HG02763 (cell line): ENCODE results near the gene DHX8.
"Not testable (repeated sequence)": the region's sequence is repeated elsewhere in the genome, so short reads cannot be mapped to it uniquely, and the experiment has no call there.

Source experiments
- ATAC-seq: cut with Tn5 transposase; IDR thresholded peaks from one replicate; pipeline ENCODE4 v1.9.1; 2021; ENCODE audit warnings: mild to moderate bottlenecking, moderate library complexity; ENCODE audit not compliant: unreplicated experiment

DHX8 gene

DNA sequence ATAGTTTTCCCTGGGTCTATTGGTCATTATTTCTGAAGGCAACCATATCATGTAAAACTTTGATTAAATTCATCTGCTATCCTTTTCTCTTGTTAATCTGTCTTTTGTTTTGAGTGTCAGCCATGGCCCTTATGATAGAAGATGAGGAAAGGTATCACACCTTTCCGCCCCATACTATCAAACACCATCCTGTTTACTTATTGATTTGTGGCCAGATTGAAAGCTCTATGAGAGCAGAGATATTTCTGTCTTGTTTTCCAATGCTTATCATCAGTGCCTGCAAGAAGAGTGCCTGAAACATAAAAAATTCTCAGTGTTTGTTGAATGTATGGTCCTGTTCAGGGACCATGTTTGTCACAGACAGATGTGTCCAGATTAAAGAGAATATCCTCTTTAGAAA, 22.6 kb upstream of the DHX8 start:
- no peak for ATAC-seq

DNA sequence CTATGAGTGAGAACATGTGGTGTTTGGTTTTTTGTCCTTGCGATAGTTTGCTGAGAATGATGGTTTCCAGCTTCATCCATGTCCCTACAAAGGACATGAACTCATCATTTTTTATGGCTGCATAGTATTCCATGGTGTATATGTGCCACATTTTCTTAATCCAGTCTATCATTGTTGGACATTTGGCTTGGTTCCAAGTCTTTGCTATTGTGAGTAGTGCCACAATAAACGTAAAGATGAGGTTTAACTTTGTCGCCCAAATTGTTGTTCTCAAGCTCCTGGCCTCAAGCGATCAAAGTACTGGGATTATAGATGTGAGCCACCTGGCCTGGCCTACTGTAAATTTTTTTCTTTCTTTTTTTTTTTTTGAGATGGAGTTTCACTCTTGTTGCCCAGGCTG, 21.2 kb upstream of the DHX8 start:
- not testable (repeated sequence) for ATAC-seq

DNA sequence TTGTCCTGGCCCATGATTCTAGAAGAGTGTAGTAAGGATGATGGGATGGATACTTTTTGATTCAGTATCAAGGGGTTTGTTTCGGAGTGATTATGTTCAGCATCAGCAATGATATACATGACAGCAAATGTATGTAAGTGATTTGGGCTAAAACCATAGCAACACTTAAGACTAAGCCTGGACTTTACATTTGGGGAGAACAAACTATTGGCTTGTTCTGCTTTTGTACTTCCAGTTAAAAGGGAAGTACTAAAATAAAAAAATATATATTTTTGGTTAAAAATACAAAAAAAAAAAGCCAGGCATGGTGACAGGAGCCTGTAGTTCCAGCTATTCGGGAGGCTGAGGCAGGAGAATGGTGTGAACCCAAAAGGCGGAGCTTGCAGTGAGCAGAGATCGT, 20.5 kb upstream of the DHX8 start:
- ATAC-seq, result no peak

DNA sequence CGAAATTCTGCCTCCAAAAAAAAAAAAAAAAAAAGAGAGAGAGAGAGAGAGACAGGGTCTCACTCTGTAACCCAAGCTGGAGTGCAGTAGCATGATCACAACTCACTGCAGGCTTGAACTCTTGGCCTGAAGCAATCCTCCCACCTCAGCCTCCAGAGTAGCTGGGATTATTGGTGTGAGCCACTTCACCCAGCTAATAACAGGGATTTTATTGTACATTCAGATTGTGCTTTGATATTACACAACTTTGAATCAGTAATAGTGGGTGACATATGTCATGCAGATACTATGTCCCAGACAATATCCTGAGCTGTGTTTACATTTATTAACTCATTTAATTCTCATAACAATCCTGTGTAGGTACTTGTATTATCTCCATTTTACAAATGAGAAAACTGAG, 19.7 kb upstream of the DHX8 start:
- no peak for ATAC-seq

DNA sequence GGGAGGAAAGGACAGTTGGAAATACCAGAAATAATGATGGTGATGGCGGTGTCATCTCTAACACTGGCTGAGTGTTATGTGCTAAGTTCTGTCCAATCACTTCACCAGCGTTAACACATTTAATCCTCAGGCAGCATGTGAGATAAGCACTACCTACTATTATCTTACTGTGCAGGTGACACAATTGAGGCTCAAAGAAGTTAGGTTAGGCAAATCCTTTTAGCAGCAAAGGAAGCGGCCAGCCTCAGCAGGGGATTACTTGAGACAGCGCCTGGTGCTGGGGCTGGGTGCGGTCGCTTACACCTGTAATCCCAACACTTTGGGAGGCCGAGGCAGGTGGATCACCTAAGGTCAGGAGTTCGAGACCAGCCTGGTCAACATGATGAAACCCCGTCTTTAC, 18.7 kb upstream of the DHX8 start:
- no peak for ATAC-seq

DNA sequence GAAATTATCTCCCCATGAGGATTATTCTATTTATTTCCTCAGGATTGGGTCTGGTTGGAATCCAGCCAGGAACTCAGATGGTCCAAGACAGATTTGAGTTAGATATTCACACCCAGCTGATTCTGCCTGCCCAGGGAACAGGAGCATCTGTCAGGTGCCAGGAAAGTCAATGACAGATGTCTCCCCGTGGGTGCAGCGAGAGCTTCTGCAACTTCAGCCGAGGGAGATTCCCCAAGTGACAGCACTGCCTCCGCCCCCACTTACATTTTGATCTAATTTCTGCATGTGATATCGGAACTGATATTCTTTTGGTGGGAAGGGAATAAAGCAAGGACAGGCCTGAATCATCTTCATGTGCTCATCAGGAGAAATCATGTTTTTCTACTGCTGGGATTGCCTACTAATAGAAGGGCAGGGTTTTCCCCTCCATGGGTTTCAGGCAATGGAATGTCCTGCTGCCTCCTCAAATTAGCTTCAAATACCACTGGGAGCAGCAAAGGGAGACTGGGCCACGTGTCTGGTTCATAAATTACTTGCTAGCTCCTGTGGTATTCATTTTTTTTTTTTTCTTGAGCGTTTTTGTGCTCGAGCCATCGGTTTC, 15.7 kb upstream of the DHX8 start:
- no peak for ATAC-seq

DNA sequence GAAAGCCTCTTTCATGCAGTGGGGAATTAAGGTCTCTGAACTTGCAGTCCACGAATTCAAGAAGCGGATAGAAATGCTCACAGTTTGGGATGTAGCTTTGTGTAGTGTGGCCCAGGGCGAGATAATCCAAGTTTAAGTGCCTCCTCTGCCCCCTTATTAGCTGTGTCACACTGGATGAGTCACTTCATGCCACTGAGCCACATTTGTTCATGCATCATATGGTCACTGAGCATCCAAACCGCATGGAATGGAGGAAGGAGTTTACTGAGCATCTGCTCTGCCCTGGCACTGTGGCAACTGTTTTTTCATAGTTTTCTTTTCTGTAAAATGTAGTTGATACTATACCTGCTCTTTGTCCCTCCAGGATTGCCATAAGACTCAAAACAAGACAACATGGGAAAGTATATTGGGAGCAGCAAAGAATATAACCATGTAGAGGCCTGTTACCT, 15.1 kb upstream of the DHX8 start:
- ATAC-seq, result no peak

DNA sequence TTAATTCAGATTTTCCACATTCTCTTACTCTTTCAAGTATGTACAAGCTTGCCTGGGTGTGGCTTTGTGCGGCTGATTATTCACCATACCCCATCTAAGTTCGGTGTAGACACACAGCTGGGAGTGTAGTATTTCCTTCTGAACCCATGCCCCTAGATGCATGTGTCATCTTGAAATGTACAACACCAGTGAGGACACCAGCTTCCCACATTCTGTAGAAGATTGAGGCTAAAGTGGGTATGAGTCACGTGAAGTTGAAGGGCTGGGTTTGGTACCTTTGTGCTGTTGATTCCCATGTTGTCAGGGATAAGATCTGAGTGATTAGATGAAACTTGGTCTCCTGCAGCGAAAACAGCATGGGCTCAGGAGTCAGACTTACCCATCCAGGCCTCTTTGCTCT, 14.6 kb upstream of the DHX8 start:
- no peak for ATAC-seq

DNA sequence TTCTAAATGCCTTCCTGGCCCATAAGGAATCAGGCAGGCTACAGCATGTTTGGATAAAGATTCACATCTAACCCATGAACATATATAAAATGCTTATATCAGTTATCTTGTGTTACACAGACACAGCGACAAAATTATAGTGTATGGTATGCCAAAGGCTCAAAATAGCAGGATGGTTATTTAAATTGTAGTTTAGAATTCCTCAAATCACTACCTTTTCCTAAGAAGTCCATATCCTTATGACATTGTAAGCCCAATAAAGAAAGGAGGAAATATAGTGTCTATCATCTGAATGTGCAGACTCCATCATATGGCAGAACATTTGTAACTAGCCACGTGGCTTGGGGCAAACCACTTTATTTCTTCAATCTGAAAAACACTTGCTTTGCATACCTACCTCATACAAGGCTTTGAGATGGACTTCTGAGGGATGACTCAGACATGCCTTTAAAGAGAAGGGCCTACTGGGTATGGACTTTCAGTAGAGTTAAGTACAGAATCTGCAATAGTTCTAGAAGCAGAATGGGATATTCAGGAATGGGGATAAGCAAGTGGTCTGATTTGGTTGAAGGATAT, 12.1 kb upstream of the DHX8 start:
- no peak for ATAC-seq

DNA sequence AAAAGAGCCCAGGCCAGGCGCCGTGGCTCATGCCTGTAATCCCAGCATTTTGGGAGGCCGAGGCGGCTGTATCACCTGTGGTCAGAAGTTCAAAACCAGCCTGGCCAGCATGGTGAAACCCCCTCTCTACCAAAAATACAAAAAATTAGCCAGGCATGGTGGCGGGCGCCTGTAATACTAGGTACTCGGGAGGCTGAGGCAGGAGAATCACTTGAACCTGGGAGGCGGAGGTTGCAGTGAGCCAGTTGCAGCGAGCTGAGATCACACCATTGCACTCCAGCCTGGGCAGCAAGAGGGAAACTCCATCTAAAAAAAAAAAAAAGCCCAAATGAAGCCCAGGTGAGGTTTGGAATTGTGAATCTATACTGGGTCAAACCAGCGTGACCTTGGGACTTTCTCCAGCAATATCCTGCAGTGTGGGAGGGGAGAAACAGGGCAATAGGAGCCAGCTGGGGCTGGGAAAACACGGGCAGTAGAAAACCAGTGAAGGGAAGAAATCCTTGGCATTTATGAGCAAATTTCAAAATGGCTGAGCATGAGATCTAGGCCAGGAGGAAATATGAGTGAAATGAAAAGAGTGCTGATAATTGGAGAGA, 8.2 kb upstream of the DHX8 start:
- ATAC-seq, result no peak

DNA sequence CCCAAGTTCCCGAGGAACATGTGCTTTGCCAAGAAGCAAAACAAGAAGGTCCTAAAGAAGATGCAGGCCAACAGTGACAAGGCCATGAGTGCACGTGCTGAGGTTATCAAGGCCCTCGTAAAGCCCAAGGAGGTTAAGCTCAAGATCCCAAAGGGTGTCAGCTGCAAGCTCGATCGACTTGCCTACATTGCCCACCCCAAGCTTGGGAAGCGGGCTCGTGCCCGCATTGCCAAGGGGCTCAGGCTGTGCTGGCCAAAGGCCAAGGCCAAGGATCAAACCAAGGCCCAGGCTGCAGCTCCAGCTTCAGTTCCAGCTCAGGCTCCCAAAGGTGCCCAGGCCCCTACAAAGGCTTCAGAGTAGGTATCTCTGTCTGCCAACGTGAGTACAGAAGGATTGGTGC, 7.5 kb upstream of the DHX8 start:
- not testable (repeated sequence) for ATAC-seq

DNA sequence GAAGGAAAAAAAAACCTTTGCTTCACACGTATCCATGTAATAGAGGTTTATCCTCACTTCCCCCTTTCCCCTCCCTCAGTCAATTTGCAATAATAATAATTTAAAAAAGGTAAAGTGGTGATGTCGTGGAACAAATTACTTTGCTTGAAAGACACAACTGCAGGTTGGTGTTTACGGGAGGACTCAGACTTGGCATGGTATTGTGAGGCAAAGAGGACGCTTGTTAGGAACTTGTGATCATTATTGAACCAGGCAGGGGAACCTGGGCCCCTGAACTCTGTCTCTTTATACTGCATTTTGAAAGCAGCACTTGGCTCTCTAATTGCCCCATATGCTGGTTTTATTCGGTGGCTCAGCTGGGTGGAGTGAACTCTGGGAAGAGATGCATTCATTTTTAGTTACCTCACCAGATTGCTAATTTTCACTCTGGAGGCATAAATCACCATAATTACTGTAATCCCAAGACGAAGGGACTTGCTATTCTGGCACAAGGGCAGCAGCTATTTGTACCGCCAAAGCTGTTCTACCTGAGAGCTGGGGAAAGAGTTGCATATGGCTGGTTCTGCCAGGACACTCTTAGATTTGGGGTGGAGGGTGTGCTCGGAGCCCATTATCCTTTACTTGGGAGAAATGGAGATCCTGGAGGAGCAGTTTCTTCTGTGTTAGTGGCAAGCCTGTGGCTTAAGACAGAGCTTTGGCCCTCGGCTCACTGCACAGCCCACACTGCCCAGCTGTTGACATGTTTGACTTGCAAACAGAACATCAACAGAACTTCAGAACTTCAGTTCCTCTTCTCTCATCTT, 5.7 kb upstream of the DHX8 start:
- no peak for ATAC-seq

DNA sequence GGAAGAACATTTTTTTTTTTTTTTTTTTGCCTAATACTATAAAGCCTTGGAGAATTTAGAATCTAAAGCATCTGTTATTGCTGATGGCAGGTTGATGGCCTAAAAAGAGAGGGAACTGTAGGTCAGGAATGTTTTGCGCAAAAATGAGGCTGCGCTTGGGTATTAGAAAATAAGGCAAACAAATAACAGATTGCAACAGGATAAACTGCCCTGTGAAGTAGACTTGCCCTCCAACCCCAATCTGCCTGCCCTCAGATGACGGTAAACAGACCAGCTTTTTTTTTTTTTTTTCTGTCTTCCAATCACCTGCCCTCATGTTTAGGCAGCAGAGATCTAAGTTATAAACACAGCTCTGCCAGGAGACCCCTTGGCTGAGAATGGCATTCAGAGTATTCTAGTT, 3.8 kb upstream of the DHX8 start:
- no peak for ATAC-seq

DNA sequence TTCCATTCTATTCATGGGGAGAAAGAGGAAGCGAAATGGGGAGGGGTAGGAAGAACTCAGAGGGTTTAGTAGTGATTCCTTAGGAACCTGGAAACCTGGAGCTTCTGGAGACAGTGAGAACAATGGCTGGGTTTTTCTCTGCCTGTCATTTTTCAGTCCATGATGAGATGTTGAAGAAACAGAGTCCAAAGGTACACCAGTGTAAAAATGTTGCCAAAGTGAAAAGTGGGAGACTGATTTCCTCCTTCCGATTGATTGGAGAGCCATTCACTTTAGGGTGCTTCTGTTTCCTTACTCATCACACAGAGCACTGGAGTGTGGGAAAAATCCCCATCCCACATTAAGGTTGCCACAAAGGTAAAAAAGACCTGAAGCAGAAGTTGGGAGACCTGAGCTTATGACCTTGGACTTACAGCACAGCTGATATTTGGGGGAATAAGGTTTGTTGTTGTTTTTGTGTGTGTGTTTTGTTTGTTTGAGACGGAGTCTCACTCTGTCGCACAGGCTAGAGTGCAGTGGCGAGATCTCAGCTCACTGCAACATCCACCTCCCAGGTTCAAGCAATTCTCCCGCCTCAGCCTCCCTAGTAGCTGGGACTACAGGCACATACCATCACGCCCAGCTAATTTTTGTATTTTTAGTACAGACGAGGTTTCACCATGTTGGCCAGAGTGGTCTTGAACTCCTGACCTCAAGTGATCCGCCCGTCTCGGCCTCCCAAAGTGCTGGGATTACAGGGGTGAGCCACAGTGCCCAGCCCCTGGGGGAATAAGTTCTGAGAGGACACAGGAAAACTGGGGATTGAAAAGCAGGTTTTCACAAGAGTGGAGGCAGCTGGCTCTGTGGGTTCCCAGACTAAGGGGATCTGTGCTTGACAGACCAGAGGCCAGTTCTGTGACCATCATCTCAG, 1.4 kb upstream of the DHX8 start:
- ATAC-seq, result no peak

DNA sequence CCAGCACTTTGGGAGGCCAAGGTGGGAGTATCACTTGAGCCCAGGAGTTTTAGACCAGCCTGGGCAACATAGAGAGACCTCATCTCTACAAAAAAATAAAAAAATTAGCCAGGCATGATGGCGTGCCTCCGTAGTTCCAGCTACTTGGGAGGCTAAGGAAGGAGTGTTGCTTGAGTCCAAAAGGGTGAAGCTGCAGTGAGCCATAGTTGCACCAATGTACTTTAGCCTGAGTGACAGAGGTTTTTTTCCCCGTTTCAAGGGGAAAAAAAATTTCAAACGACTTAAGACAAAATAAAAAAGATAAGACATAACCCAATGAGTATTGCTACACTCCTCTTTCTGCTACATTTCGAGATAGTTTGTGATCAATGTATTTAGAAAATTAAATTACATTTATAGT, 6.8 kb downstream of the DHX8 start:
- no peak for ATAC-seq

DNA sequence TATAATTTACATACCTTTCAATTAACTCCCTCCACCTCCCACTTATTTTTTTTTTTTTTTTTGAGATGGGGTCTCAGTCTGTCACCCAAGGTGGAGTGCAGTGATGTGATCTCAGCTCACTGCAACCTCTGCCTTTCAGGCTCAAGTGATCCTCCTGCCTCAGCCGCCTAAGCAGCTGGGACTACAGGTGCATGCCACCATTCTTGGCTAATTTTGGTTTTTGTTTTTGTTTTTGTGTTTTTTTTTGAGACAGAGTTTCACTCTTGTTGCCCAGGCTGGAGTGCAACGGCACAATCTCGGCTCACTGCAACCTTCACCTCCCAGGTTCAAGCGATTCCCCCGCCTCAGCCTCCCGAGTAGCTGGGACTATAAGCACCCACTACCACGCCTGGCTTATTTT, 25.7 kb downstream of the DHX8 start:
- not testable (repeated sequence) for ATAC-seq

DNA sequence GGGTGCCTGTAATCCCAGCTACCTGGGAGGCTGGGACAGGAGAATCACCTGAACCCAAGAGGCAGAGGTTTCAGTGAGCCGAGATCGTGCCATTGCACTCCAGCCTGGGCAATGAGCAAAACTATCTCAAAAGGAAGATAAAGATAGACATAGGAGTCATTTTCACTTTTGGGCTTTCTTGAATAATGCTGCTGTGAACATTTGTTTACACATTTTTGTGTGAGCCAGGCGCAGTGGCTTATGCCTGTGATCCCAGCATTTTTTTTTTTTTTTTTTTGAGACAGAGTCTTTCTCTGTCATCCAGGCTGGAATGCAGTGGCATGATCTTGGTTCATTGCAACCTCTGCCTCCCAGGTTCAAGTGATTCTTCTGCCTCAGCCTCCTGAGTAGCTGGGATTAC, 27.4 kb downstream of the DHX8 start:
- not testable (repeated sequence) for ATAC-seq

DNA sequence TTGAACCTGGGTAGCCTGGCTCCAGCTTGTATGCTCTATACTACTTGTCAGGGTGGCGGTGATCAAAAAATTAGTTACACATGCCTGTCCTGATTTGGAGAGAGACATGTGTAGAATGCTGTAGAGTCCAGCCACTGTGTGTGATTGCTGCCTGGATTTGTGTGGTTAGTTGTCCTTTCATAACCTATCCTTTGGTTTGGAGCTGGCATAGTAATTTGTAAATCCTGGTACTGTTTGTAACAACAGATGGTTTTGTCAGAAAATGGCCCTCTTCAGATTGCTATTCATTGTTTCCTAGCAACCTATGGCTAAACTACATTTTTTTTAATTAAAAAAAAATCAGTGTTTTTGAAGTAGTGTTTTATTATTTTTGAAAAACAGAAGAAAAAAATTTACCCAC, 31.9 kb downstream of the DHX8 start:
- no peak for ATAC-seq

DNA sequence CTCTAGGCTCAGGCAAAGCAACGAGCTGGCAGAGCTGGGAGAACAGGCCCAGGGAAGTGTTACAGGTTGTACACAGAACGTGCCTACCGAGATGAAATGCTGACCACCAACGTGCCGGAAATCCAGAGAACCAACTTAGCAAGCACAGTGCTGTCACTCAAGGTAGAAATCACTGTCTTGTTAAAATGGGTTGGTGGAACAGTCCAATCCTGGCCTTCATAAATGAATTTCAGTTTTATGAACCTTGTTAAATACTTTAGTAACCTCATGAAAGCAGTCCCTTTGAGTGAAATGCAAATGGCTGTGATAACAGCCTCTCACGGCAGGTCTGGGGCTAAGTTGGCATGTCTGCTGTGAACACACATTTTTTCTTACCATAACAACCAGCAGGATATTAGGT, 33.4 kb downstream of the DHX8 start:
- no peak for ATAC-seq

DNA sequence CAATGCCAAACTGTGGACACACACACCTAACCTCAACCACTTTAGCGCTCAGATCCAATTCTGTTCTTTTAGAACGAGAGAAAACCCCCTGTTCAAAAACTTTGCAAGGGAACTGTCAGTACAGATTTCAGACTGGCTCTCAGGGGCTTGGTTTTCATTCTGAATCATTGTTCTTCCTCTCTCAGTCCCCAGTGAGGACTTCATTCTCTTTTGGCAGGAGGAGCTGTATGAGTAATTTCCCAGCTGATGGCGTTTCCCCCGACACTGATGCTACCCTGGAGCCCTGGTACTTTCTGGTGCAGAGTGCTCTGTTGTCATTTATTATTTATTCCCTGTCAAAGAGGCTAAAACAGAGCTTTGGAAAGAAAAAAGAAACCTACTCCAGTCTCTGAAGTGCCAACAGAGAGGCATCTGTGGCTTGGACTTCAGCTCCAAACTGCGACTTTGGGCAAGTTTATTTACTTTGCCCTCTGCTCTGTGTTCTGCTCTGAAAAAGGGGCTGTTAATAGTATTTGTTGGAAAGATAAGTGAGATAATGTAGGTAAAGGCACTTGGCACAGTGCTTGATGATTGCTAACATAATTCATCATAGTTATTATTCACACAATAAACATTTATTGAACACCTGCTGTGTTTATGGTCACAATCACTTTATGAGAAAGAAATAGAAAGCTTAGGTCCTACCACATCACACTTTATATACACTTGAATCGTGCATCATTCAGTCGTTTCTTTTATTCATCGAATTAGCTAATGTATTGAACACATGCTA, 34.0 kb downstream of the DHX8 start:
- ATAC-seq, result no peak
